HL-60 (cell line): ENCODE data around the gene ENTPD3.

Experiments
- POLR2AphosphoS5 ChIP-seq: IDR thresholded peaks from 2 replicates; pipeline ENCODE4 v1.6.1; 2012; ENCODE audit warnings: low read depth
- TF ChIP-seq, protein P1 (sequence below): IDR thresholded peaks from one replicate; pipeline ENCODE4 v1.5.1; 2011; ENCODE audit warnings: low read length, control low read depth, inconsistent platforms; ENCODE audit not compliant: insufficient read depth

DNA sequence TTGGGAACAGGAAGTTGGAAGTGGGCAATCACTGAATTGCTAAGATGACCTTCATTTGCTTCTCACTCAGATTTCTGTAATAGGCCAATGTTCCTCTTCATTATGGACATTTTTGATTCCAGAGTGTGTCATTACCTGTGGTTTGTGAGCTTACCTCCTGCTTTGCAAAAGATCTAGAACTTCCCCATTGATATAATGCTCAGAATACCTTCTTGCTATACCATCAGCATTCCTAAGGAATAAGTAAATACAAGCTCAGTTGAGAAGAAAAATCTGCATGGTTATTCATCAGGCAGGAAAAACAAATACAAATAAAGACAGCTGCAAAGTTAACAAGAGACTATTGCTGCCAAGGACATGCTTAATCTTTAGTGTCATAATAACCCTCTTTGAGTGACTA is 64.6 kb downstream of the ENTPD3 start:
- TF ChIP-seq, protein P1, sequence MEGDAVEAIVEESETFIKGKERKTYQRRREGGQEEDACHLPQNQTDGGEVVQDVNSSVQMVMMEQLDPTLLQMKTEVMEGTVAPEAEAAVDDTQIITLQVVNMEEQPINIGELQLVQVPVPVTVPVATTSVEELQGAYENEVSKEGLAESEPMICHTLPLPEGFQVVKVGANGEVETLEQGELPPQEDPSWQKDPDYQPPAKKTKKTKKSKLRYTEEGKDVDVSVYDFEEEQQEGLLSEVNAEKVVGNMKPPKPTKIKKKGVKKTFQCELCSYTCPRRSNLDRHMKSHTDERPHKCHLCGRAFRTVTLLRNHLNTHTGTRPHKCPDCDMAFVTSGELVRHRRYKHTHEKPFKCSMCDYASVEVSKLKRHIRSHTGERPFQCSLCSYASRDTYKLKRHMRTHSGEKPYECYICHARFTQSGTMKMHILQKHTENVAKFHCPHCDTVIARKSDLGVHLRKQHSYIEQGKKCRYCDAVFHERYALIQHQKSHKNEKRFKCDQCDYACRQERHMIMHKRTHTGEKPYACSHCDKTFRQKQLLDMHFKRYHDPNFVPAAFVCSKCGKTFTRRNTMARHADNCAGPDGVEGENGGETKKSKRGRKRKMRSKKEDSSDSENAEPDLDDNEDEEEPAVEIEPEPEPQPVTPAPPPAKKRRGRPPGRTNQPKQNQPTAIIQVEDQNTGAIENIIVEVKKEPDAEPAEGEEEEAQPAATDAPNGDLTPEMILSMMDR: no peak
- no peak for TF ChIP-seq POLR2AphosphoS5
